ENCODE results near the gene IGF1.

DNA sequence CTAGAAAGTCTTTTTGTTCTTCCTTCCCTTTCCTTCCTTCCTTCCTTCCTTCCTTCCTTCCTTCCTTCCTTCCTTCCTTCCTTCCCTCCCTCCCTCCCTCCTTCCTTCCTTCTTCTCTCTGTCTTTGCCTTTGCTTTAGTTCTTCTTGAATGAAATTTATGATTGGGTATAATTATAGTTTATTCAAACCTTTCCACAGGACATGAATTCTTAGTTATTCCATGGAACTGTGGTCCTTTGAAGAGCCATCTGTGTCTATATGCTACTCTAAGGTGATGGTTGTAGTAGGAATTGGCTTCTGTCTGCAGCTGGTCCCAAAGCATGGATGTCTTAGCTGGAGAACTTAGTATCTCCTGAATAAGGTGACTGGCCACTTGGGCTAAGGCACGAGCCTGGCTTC, 64.8 kb downstream of the IGF1 start:
- TF ChIP-seq CTCF (IDR thresholded peaks at IDR 0.05) (no peak), POLR2A (IDR thresholded peaks at IDR 0.05) (no peak)

All from adrenal gland (tissue), 5 donors.